ENCODE results near the gene NIPAL3. TPM values are rescaled to one million over a fixed set of nuclear protein-coding genes. Genes with fewer than 3 reads are reported as not detected.

The NIPAL3 gene
- total RNA-seq, 1 experiment from 2014 or later = 6.5 TPM

GRCh38 chr1:24440436-24440835 lies 24.8 kb downstream of the NIPAL3 start:
- CTCF ChIA-PET = no interaction called here
- POLR2A ChIA-PET (ENCODE audit: low non-redundant PET) = no interaction called here
- intact Hi-C loops (cut with micrococcal nuclease; ENCODE audit: unreplicated experiment) = no loop called here

DNA sequence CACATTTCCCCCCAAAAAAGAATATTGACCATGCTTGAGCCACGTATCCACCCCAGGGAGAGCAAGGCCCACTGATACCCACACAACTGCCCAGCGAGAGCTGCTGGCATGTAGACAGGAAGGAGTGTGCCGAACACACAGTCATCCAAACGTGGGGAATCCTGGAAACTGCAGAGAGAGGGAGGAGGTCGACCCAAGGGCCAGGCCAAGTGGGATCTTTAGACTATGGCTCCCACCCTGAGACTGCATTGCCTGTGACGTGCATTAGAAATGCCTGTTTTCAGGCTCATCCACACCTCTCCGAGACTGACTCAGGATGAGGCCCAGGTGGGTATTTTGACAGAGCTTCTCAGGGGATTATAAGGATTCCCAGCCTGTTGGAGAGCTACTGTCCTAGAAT lies 25.9 kb downstream of the NIPAL3 start:
- BruUV-seq (replicated peaks) = no TSS peak
- ChIA-PET POLR2A (ENCODE audit: low non-redundant PET) (no interaction called here), CTCF (no interaction called here)
- Histone ChIP-seq H3K4me3 (ENCODE audit: low read depth, low read length, poor library complexity, severe bottlenecking) (no peak overlapping the region), H3K4me1 (ENCODE audit: insufficient read depth, low read length, poor library complexity, severe bottlenecking) (no peaks in the 10 kb centered on the region), H3K36me3 (ENCODE audit: insufficient read depth, low read length, poor library complexity, severe bottlenecking) (no peaks in the 10 kb centered on the region), H3K27me3 (replicated peaks; ENCODE audit: insufficient read depth, low read depth, low read length, poor library complexity) (no peaks in the 10 kb centered on the region), H3K27ac (ENCODE audit: low read depth, low read length, poor library complexity, severe bottlenecking) (no peak overlapping the region), H3K9me3 (ENCODE audit: low read depth, low read length, poor library complexity, severe bottlenecking) (no peaks in the 10 kb centered on the region)
- TF ChIP-seq CTCF (conservative IDR thresholded peaks at IDR 0.05; ENCODE audit: low read depth, low read length) (no peak), EZH2 (IDR thresholded peaks at IDR 0.05; ENCODE audit: borderline replicate concordance, low read depth, low read length, poor library complexity, severe bottlenecking) (no peak)
- intact Hi-C loops (cut with micrococcal nuclease; ENCODE audit: unreplicated experiment) = no loop called here
- DNase-seq (ENCODE audit: low spot score) = no peak

More at GRCh38 chr1:24440436-24440835, 24.8 kb downstream of the NIPAL3 start:
- H3K36me3 ChIP-seq (ENCODE audit: insufficient read depth, low read length, poor library complexity, severe bottlenecking) = no peaks in the 10 kb centered on the region
- BruUV-seq (replicated peaks) = no TSS peak
- no peaks in the 10 kb centered on the region for H3K27me3 ChIP-seq (replicated peaks; ENCODE audit: insufficient read depth, low read depth, low read length, poor library complexity)
- no peak overlapping the region for H3K4me3 ChIP-seq (ENCODE audit: low read depth, low read length, poor library complexity, severe bottlenecking)
- TF ChIP-seq CTCF (conservative IDR thresholded peaks at IDR 0.05; ENCODE audit: low read depth, low read length) (no peak), EZH2 (IDR thresholded peaks at IDR 0.05; ENCODE audit: borderline replicate concordance, low read depth, low read length, poor library complexity, severe bottlenecking) (no peak)
- H3K27ac ChIP-seq (ENCODE audit: low read depth, low read length, poor library complexity, severe bottlenecking) = no peak overlapping the region
- H3K4me1 ChIP-seq (ENCODE audit: insufficient read depth, low read length, poor library complexity, severe bottlenecking) = no peaks in the 10 kb centered on the region
- no peaks in the 10 kb centered on the region for H3K9me3 ChIP-seq (ENCODE audit: low read depth, low read length, poor library complexity, severe bottlenecking)
- no peak for DNase-seq (ENCODE audit: low spot score)

GRCh38 chr1:24441996-24442668 lies 26.5 kb downstream of the NIPAL3 start:
- H3K9me3 ChIP-seq (ENCODE audit: low read depth, low read length, poor library complexity, severe bottlenecking) = no peaks in the 10 kb centered on the region
- no peak overlapping the region for H3K27ac ChIP-seq (ENCODE audit: low read depth, low read length, poor library complexity, severe bottlenecking)
- H3K4me3 ChIP-seq (ENCODE audit: low read depth, low read length, poor library complexity, severe bottlenecking) = no peak overlapping the region
- DNase-seq (ENCODE audit: low spot score) = no peak
- H3K4me1 ChIP-seq (ENCODE audit: insufficient read depth, low read length, poor library complexity, severe bottlenecking) = no peaks in the 10 kb centered on the region
- H3K27me3 ChIP-seq (replicated peaks; ENCODE audit: insufficient read depth, low read depth, low read length, poor library complexity) = no peaks in the 10 kb centered on the region
- no TSS peak for BruUV-seq (replicated peaks)
- intact Hi-C loops (cut with micrococcal nuclease; ENCODE audit: unreplicated experiment) = no loop called here
- POLR2A ChIA-PET (ENCODE audit: low non-redundant PET) = no interaction called here
- no peaks in the 10 kb centered on the region for H3K36me3 ChIP-seq (ENCODE audit: insufficient read depth, low read length, poor library complexity, severe bottlenecking)
- TF ChIP-seq EZH2 (IDR thresholded peaks at IDR 0.05; ENCODE audit: borderline replicate concordance, low read depth, low read length, poor library complexity, severe bottlenecking) = no peak
- no peak for TF ChIP-seq CTCF (conservative IDR thresholded peaks at IDR 0.05; ENCODE audit: low read depth, low read length)
- CTCF ChIA-PET = no interaction called here
